Lung (tissue), 12 donors: ENCODE results near the gene HS3ST1. TPM values are rescaled to one million over a fixed set of nuclear protein-coding genes. Genes with fewer than 3 reads are reported as not detected.

Experiments used
- ATAC-seq: fragments of 200-7000 bp; cut with Tn5 transposase; one replicate; pipeline ENCODE4 v1.9.1; 2020; ENCODE audit warnings: moderate number of reproducible peaks; ENCODE audit not compliant: insufficient read depth, low FRiP score
- DNase-seq, 3 donors: peaks; one replicate each; pipeline ENCODE4 v3.0.0-alpha.2; 2013 to 2017
- H3K27ac ChIP-seq, 2 donors: one replicate each; pipeline ENCODE4 v1.5.1; 2013; ENCODE audit warnings: mild to moderate bottlenecking in 2 of 2, moderate library complexity in 2 of 2, control low read depth in 1 of 2, inconsistent platforms in 1 of 2, low read depth in 1 of 2, low read length in 1 of 2
- H3K27me3 ChIP-seq, 3 donors: one replicate each; pipeline ENCODE4 v1.5.1; 2013; ENCODE audit warnings: low read length in 2 of 3; ENCODE audit not compliant: control insufficient read depth in 3 of 3, insufficient read depth in 3 of 3
- H3K36me3 ChIP-seq, 4 donors: one replicate each; pipeline ENCODE4 v1.5.1; 2013; ENCODE audit warnings: low read length in 4 of 4, mild to moderate bottlenecking in 1 of 4, moderate library complexity in 1 of 4; ENCODE audit not compliant: control insufficient read depth in 4 of 4, insufficient read depth in 4 of 4
- H3K4me1 ChIP-seq, 5 donors: one replicate each; pipeline ENCODE4 v1.5.1; 2013; ENCODE audit warnings: low read length in 5 of 5, mild to moderate bottlenecking in 2 of 5, moderate library complexity in 1 of 5; ENCODE audit not compliant: control insufficient read depth in 5 of 5, insufficient read depth in 5 of 5
- H3K4me3 ChIP-seq: one replicate; pipeline ENCODE4 v1.5.1; 2013; ENCODE audit warnings: mild to moderate bottlenecking, control low read depth, moderate library complexity
- H3K9ac ChIP-seq, 2 donors: one replicate each; pipeline ENCODE4 v1.5.1; 2013; ENCODE audit warnings: low read length in 2 of 2, control low read depth in 1 of 2; ENCODE audit not compliant: insufficient read depth in 1 of 2
- H3K9me3 ChIP-seq, 4 donors: one replicate each; pipeline ENCODE4 v1.5.1; 2013; ENCODE audit warnings: low read length in 3 of 4, mild to moderate bottlenecking in 1 of 4, moderate library complexity in 1 of 4; ENCODE audit not compliant: control insufficient read depth in 4 of 4, insufficient read depth in 3 of 4
- WGBS, 2 donors: extraction: QIAGEN DNeasy Blood & Tissue Kit; methylation state at CpG; one replicate each; pipeline ENCODE4 v1.1.7; 2013; 5-methylcytosine and 5-hydroxymethylcytosine counted together
- polyA plus RNA-seq, 2 donors: library from polyadenylated mRNA; stranded (reverse); fragments of 200-250 nt; gene quantifications; one replicate each; pipeline ENCODE4 v1.2.1, GENCODE V29; 2013
- total RNA-seq, 2 donors: library from RNA; depleted of rRNA in 1 of 2; stranded (reverse); fragments of >200 nt in 1 of 2; gene quantifications; one replicate each; pipeline ENCODE4 v1.2.1, GENCODE V29; 2014 to 2021
- TF ChIP-seq, protein P1 (sequence below): IDR thresholded peaks from 2 replicates; pipeline ENCODE4 v1.5.1; 2012; ENCODE audit warnings: mild to moderate bottlenecking; ENCODE audit errors: control extremely low read depth, extremely low read depth
- donor health status: control.
- donor health status: control.
- donor health status: Bipolar disorder and iron deficiency.
- donor health status: healthy.
- donor health status: DM: yes; HTN: yes; CAD: no.

HS3ST1 gene
- total and polyA plus RNA-seq, 4 donors = 1.7 to 15.4 (median 11.0) TPM

DNA sequence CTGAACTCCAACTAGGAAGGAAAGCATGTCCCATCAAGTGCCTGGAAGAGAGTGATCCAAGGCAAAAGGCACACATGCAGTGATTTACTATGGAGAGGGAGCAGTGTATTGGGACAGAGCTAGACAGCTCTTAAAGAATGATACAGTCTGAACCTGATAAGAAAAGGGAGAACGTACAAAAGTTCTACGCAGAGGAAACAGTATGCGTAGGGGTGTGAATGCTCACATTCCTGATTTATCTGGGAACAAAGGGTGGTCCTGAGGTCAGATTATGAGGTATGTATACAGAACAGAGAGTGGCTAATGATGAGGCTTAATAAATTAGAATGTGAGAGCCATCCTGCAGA lies 12.0 kb downstream of the HS3ST1 start:
- no peak overlapping the region for H3K4me3 ChIP-seq
- no peak for ATAC-seq

DNA sequence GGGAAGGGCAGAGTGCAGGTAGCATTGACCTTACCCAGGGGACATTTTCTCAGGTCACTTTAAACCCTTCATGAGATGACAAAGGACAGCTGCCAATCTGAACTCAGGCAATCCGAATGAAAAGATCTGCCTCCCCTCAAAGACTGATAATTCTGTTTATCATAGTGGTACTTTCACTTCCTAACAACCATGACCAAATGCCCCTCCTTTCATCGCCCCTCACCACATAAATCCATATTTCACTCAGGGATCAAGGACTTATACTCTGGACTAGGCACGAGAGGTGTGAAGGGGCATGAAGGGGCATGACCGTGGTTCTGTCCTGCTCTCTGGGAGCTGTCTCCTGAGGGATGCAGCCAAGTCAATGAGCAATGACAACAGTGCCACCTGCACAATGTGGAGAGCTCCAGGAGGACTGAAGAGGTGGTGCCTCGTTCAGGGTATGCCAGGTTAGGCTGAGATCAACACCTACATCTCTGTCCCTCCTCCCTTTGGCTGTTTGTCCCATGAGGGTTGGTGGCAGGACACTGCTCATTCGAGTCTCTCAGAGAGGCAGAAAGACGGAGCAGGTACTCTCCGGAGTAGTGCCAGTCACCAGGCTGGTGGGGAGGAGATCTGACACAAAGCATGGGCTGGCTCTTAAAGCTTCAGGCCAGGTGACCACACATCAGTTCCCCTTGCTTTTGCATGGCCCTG lies 12.5 kb downstream of the HS3ST1 start:
- TF ChIP-seq, protein P1, sequence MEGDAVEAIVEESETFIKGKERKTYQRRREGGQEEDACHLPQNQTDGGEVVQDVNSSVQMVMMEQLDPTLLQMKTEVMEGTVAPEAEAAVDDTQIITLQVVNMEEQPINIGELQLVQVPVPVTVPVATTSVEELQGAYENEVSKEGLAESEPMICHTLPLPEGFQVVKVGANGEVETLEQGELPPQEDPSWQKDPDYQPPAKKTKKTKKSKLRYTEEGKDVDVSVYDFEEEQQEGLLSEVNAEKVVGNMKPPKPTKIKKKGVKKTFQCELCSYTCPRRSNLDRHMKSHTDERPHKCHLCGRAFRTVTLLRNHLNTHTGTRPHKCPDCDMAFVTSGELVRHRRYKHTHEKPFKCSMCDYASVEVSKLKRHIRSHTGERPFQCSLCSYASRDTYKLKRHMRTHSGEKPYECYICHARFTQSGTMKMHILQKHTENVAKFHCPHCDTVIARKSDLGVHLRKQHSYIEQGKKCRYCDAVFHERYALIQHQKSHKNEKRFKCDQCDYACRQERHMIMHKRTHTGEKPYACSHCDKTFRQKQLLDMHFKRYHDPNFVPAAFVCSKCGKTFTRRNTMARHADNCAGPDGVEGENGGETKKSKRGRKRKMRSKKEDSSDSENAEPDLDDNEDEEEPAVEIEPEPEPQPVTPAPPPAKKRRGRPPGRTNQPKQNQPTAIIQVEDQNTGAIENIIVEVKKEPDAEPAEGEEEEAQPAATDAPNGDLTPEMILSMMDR = no peak
- Histone ChIP-seq H3K9ac (no peak overlapping the region), H3K4me3 (no peak overlapping the region), H3K4me1 (no peaks in the 10 kb centered on the region), H3K36me3 (peaks cover 0 to 11% (median 0%) of the 10 kb centered on the region in 4 donors), H3K27me3 (no peaks in the 10 kb centered on the region), H3K9me3 (no peaks in the 10 kb centered on the region), H3K27ac (no peak overlapping the region)
- 83 to 87% methylated on average over 8 of the region's 8 CpGs for WGBS, 2 donors
- no peak for DNase-seq
- no peak for ATAC-seq

More for the DNA sequence above, 12.0 kb downstream of the HS3ST1 start:
- DNase-seq = no peak
- H3K4me1 ChIP-seq = no peaks in the 10 kb centered on the region
- H3K36me3 ChIP-seq = peaks cover 0 to 11% (median 0%) of the 10 kb centered on the region in 4 donors
- WGBS, 2 donors = 84 to 92% methylated on average over 3 of the region's 3 CpGs
- no peaks in the 10 kb centered on the region for H3K9me3 ChIP-seq
- H3K27ac ChIP-seq = no peak overlapping the region
- no peaks in the 10 kb centered on the region for H3K27me3 ChIP-seq
- H3K9ac ChIP-seq = no peak overlapping the region
- TF ChIP-seq, protein P1 = no peak

DNA sequence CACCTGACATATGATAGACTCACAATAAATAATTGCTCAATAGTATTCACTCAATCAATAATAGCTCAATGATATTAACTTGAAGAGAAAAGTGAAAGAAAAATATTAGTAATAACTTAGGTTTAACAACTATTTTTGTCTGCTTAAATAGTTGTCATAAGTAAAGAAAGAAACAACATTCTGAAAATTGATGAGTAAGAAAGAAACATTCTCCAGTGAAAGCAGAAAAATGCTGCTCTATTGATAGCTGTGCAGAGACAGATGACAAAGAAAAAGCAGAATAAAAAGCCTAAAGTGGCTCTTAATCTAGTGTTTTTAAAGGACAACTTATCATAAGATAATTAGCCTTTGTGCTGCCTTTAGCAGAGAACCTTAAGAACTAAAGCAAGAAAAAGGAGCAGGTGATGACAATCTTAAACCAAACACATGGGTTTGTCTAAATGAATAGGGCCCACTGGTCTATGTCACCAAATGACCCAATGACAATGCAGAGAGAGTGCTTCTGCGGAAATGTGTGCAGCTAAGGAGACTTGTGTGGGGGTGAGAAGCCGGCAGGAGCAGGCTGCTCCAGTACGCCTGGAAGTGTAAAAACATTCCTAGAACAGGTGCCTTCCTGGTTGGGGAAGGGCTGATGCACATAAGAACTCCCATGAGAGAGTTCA lies 13.2 kb downstream of the HS3ST1 start:
- peaks cover 0 to 11% (median 0%) of the 10 kb centered on the region in 4 donors for H3K36me3 ChIP-seq
- ATAC-seq (no peak), DNase-seq (no peak)
- no peaks in the 10 kb centered on the region for H3K4me1 ChIP-seq
- H3K9ac ChIP-seq = no peak overlapping the region
- H3K4me3 ChIP-seq = no peak overlapping the region
- 93 to 95% methylated on average over 3 of the region's 3 CpGs for WGBS, 2 donors
- no peak overlapping the region for H3K27ac ChIP-seq
- H3K27me3 ChIP-seq = no peaks in the 10 kb centered on the region
- TF ChIP-seq, protein P1 = no peak
- H3K9me3 ChIP-seq = no peaks in the 10 kb centered on the region
